GM23338 (cell line): ENCODE measurements around the gene PRKCG. TPM values are rescaled to one million over a fixed set of nuclear protein-coding genes. Genes with fewer than 3 reads are reported as not detected.

ENCODE experiments used
- JUNB ChIP-seq: IDR thresholded peaks from one replicate; pipeline ENCODE4 v1.6.1; 2016; ENCODE audit warnings: antibody characterized with exemption; ENCODE audit not compliant: unreplicated experiment
- STAT1 ChIP-seq: IDR thresholded peaks from one replicate; pipeline ENCODE4 v1.6.1; 2016; ENCODE audit warnings: antibody characterized with exemption; ENCODE audit not compliant: unreplicated experiment
- ZNF331 ChIP-seq: fragments of 250-450 bp; sonication (Bioruptor Pico); IDR thresholded peaks from 2 replicates; pipeline ENCODE4 v1.5.0; 2020; ENCODE audit warnings: low read depth, mild to moderate bottlenecking, moderate library complexity
- polyA plus RNA-seq: library from polyadenylated mRNA; unstranded; fragments of >200 nt; fragmentation: Nextera tagmentation; extraction: Ambion mirVana; gene quantifications from 2 replicates; pipeline ENCODE4 v1.2.1, GENCODE V29; 2016
- total RNA-seq: library from RNA; depleted of rRNA; stranded (reverse); fragments of >200 nt; shearing (Covaris generic); gene quantifications from 2 replicates; pipeline ENCODE4 v1.2.3, GENCODE V29; 2014
- TF ChIP-seq, protein P1 (sequence below): fragments of 250-450 bp; sonication (Bioruptor Pico); IDR thresholded peaks from 2 replicates; pipeline ENCODE4 v1.5.0; 2020; ENCODE audit warnings: mild to moderate bottlenecking, moderate library complexity
- TF ChIP-seq, protein P2 (sequence below), 2 experiments: fragments of 200-600 bp in 1 of 2; sonication (generic) in 1 of 2; conservative IDR thresholded peaks; 2 replicates each; pipeline versions ENCODE4 v1.5.1 to v1.6.1; 2016 to 2017; ENCODE audit warnings: antibody characterized with exemption in 2 of 2, low read depth in 2 of 2, mild to moderate bottlenecking in 2 of 2, moderate library complexity in 1 of 2
- TF ChIP-seq, protein P3 (sequence below): IDR thresholded peaks from 2 replicates; pipeline ENCODE4 v1.6.1; 2016; ENCODE audit warnings: antibody characterized with exemption

Gene PRKCG
- total and polyA plus RNA-seq, 2 experiments from 2014 or later, result 15.4 to 15.9 TPM

DNA sequence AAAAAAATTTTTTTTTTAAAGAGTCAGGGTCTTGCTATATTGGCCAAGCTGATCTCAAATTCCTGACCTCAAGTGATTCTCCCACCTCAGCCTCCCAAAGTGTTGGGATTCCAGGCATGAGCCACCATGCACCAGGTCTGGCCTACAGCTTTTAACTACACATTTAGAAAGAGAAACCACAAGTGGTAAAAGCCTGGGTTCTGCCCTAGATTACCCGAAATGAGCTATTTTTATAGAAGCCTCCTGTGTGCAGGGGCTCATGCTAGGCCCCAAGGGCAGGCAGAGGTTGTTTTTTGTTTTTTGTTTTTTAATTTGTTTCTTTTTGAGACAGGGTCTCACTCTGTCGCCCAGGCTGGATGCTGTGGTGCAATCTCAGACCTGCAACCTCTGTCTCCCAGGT lies 28.3 kb upstream of the PRKCG start (continued):
- TF ChIP-seq, protein P1, sequence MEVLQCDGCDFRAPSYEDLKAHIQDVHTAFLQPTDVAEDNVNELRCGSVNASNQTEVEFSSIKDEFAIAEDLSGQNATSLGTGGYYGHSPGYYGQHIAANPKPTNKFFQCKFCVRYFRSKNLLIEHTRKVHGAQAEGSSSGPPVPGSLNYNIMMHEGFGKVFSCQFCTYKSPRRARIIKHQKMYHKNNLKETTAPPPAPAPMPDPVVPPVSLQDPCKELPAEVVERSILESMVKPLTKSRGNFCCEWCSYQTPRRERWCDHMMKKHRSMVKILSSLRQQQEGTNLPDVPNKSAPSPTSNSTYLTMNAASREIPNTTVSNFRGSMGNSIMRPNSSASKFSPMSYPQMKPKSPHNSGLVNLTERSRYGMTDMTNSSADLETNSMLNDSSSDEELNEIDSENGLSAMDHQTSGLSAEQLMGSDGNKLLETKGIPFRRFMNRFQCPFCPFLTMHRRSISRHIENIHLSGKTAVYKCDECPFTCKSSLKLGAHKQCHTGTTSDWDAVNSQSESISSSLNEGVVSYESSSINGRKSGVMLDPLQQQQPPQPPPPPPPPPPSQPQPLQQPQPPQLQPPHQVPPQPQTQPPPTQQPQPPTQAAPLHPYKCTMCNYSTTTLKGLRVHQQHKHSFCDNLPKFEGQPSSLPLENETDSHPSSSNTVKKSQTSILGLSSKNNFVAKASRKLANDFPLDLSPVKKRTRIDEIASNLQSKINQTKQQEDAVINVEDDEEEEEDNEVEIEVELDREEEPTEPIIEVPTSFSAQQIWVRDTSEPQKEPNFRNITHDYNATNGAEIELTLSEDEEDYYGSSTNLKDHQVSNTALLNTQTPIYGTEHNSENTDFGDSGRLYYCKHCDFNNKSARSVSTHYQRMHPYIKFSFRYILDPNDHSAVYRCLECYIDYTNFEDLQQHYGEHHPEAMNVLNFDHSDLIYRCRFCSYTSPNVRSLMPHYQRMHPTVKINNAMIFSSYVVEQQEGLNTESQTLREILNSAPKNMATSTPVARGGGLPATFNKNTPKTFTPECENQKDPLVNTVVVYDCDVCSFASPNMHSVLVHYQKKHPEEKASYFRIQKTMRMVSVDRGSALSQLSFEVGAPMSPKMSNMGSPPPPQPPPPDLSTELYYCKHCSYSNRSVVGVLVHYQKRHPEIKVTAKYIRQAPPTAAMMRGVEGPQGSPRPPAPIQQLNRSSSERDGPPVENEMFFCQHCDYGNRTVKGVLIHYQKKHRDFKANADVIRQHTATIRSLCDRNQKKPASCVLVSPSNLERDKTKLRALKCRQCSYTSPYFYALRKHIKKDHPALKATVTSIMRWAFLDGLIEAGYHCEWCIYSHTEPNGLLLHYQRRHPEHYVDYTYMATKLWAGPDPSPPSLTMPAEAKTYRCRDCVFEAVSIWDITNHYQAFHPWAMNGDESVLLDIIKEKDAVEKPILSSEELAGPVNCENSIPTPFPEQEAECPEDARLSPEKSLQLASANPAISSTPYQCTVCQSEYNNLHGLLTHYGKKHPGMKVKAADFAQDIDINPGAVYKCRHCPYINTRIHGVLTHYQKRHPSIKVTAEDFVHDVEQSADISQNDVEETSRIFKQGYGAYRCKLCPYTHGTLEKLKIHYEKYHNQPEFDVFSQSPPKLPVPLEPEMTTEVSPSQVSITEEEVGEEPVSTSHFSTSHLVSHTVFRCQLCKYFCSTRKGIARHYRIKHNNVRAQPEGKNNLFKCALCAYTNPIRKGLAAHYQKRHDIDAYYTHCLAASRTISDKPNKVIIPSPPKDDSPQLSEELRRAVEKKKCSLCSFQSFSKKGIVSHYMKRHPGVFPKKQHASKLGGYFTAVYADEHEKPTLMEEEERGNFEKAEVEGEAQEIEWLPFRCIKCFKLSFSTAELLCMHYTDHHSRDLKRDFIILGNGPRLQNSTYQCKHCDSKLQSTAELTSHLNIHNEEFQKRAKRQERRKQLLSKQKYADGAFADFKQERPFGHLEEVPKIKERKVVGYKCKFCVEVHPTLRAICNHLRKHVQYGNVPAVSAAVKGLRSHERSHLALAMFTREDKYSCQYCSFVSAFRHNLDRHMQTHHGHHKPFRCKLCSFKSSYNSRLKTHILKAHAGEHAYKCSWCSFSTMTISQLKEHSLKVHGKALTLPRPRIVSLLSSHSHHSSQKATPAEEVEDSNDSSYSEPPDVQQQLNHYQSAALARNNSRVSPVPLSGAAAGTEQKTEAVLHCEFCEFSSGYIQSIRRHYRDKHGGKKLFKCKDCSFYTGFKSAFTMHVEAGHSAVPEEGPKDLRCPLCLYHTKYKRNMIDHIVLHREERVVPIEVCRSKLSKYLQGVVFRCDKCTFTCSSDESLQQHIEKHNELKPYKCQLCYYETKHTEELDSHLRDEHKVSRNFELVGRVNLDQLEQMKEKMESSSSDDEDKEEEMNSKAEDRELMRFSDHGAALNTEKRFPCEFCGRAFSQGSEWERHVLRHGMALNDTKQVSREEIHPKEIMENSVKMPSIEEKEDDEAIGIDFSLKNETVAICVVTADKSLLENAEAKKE (CRISPR knock-in tag), result no peak
- no peak for TF ChIP-seq STAT1
- TF ChIP-seq, protein P2, sequence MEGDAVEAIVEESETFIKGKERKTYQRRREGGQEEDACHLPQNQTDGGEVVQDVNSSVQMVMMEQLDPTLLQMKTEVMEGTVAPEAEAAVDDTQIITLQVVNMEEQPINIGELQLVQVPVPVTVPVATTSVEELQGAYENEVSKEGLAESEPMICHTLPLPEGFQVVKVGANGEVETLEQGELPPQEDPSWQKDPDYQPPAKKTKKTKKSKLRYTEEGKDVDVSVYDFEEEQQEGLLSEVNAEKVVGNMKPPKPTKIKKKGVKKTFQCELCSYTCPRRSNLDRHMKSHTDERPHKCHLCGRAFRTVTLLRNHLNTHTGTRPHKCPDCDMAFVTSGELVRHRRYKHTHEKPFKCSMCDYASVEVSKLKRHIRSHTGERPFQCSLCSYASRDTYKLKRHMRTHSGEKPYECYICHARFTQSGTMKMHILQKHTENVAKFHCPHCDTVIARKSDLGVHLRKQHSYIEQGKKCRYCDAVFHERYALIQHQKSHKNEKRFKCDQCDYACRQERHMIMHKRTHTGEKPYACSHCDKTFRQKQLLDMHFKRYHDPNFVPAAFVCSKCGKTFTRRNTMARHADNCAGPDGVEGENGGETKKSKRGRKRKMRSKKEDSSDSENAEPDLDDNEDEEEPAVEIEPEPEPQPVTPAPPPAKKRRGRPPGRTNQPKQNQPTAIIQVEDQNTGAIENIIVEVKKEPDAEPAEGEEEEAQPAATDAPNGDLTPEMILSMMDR (conservative IDR thresholded peaks at IDR 0.05; ENCODE audit: low read depth in 2 of 2), result no peak
- TF ChIP-seq, protein P3, sequence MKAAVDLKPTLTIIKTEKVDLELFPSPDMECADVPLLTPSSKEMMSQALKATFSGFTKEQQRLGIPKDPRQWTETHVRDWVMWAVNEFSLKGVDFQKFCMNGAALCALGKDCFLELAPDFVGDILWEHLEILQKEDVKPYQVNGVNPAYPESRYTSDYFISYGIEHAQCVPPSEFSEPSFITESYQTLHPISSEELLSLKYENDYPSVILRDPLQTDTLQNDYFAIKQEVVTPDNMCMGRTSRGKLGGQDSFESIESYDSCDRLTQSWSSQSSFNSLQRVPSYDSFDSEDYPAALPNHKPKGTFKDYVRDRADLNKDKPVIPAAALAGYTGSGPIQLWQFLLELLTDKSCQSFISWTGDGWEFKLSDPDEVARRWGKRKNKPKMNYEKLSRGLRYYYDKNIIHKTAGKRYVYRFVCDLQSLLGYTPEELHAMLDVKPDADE, result no peak
- no peak for TF ChIP-seq JUNB
- TF ChIP-seq ZNF331 (CRISPR knock-in tag), result no peak
